ENCODE data around the gene MRPS15.

The MRPS15 gene

GRCh38 chr1:36456391-36456928 is 7.7 kb downstream of the MRPS15 start:
- no peak for DNase-seq

- DNase-seq = no peak
These were observed 8.8 kb downstream of the MRPS15 start for GRCh38 chr1:36455386-36455785.

GRCh38 chr1:36453600-36454388 is 10.4 kb downstream of the MRPS15 start:
- DNase-seq = no peak

- DNase-seq = no peak
These were observed 11.1 kb downstream of the MRPS15 start for GRCh38 chr1:36453051-36453450.

- no peak for DNase-seq
These were observed 13.3 kb downstream of the MRPS15 start for GRCh38 chr1:36450919-36451305.

- DNase-seq = peak; percentile 97
These were observed 13.8 kb downstream of the MRPS15 start, which contains the start of gene OSCP1 for GRCh38 chr1:36450270-36450918. Gene OSCP1 (minus strand): TSS chr1:36450451. CDS start chr1:36450369, 82 bp downstream.

GRCh38 chr1:36448530-36449056 is 15.6 kb downstream of the MRPS15 start:
- DNase-seq = no peak

- DNase-seq = no peak
These were observed 16.7 kb downstream of the MRPS15 start for GRCh38 chr1:36447450-36447849.

GRCh38 chr1:36446746-36447145 is 17.4 kb downstream of the MRPS15 start:
- DNase-seq = no peak

- DNase-seq = no peak
These were observed 17.9 kb downstream of the MRPS15 start for GRCh38 chr1:36446271-36446670.

GRCh38 chr1:36443297-36443696 is 20.9 kb downstream of the MRPS15 start:
- no peak for DNase-seq

GRCh38 chr1:36442337-36442736 is 21.8 kb downstream of the MRPS15 start:
- no peak for DNase-seq

- no peak for DNase-seq
These were observed 23.5 kb downstream of the MRPS15 start for GRCh38 chr1:36440646-36441045.

GRCh38 chr1:36440044-36440443 is 24.1 kb downstream of the MRPS15 start:
- no peak for DNase-seq

- DNase-seq = no peak
These were observed 25.5 kb downstream of the MRPS15 start for GRCh38 chr1:36438715-36439114.

- DNase-seq = no peak
These were observed 27.4 kb downstream of the MRPS15 start for GRCh38 chr1:36436821-36437220.

- DNase-seq = no peak
These were observed 31.1 kb downstream of the MRPS15 start for GRCh38 chr1:36433102-36433501.

GRCh38 chr1:36432616-36433015 is 31.6 kb downstream of the MRPS15 start:
- no peak for DNase-seq

GRCh38 chr1:36425791-36426190 is 38.4 kb downstream of the MRPS15 start:
- DNase-seq = no peak

- no peak for DNase-seq
These were observed 42.5 kb downstream of the MRPS15 start for GRCh38 chr1:36421649-36422048.

- DNase-seq = peak; percentile 23
These were observed 43.3 kb downstream of the MRPS15 start for GRCh38 chr1:36420836-36421317.

- no peak for DNase-seq
These were observed 43.8 kb downstream of the MRPS15 start for GRCh38 chr1:36420409-36420808.

- DNase-seq = no peak
These were observed 44.6 kb downstream of the MRPS15 start for GRCh38 chr1:36419569-36419968.

- DNase-seq = no peak
These were observed 45.0 kb downstream of the MRPS15 start for GRCh38 chr1:36419140-36419539.
